ENCODE results near the gene RADIL.
"Not testable (repeated sequence)": the region's sequence is repeated elsewhere in the genome, so short reads cannot be mapped to it uniquely, and the experiment has no call there.

Gene RADIL

GRCh38 chr7:4799508-4800268, 83.8 kb downstream of the RADIL start:
- no peak for TF ChIP-seq CTCF (IDR thresholded peaks at IDR 0.05; ENCODE audit: low read depth, low read length)
- H3K4me3 ChIP-seq (ENCODE audit: low read depth, low read length): no peak overlapping the region

- H3K4me3 ChIP-seq (ENCODE audit: low read depth, low read length): no peak overlapping the region
- no peak for TF ChIP-seq CTCF (IDR thresholded peaks at IDR 0.05; ENCODE audit: low read depth, low read length)
These were observed 84.7 kb downstream of the RADIL start for GRCh38 chr7:4798706-4799235.

GRCh38 chr7:4797858-4798705, 85.4 kb downstream of the RADIL start:
- no peak overlapping the region for H3K4me3 ChIP-seq (ENCODE audit: low read depth, low read length)
- peak; percentile 56 for TF ChIP-seq CTCF (IDR thresholded peaks at IDR 0.05; ENCODE audit: low read depth, low read length)

- no peak overlapping the region for H3K4me3 ChIP-seq (ENCODE audit: low read depth, low read length)
- no peak for TF ChIP-seq CTCF (IDR thresholded peaks at IDR 0.05; ENCODE audit: low read depth, low read length)
These were observed 87.1 kb downstream of the RADIL start for GRCh38 chr7:4796453-4796852.

GRCh38 chr7:4794591-4795350, 88.7 kb downstream of the RADIL start:
- no peak for TF ChIP-seq CTCF (IDR thresholded peaks at IDR 0.05; ENCODE audit: low read depth, low read length)
- no peak overlapping the region for H3K4me3 ChIP-seq (ENCODE audit: low read depth, low read length)

GRCh38 chr7:4794171-4794570, 89.3 kb downstream of the RADIL start:
- H3K4me3 ChIP-seq (ENCODE audit: low read depth, low read length): not testable (repeated sequence)

GRCh38 chr7:4793385-4793993, 90.0 kb downstream of the RADIL start:
- H3K4me3 ChIP-seq (ENCODE audit: low read depth, low read length): not testable (repeated sequence)
